GM23248 (cell line): ENCODE measurements around the gene TSPAN4. TPM values are rescaled to one million over a fixed set of nuclear protein-coding genes. Genes with fewer than 3 reads are reported as not detected.

Experiments
- DNase-seq: peaks from one replicate; pipeline ENCODE4 v3.0.0-alpha.2; 2015
- H2AFZ ChIP-seq: fragments of 200-600 bp; sonication (generic); 2 replicates; pipeline ENCODE4 v1.6.1; 2016; ENCODE audit warnings: antibody characterized with exemption
- H3F3A ChIP-seq: fragments of 200-600 bp; sonication (generic); 2 replicates; pipeline ENCODE4 v1.6.1; 2016; ENCODE audit warnings: mild to moderate bottlenecking, antibody characterized with exemption, mixed run types; ENCODE audit not compliant: insufficient read depth
- H3K27ac ChIP-seq: fragments of 200-600 bp; sonication (generic); 2 replicates; pipeline ENCODE4 v1.5.1; 2016; ENCODE audit warnings: mild to moderate bottlenecking
- H3K27me3 ChIP-seq: fragments of 200-600 bp; sonication (generic); replicated peaks from 2 replicates; pipeline ENCODE4 v1.6.1; 2016; ENCODE audit warnings: mild to moderate bottlenecking; ENCODE audit not compliant: insufficient read depth
- H3K36me3 ChIP-seq: fragments of 200-600 bp; sonication (generic); 2 replicates; pipeline ENCODE4 v1.6.1; 2016; ENCODE audit warnings: low read depth, mild to moderate bottlenecking
- H3K4me1 ChIP-seq: fragments of 200-600 bp; sonication (generic); 2 replicates; pipeline ENCODE4 v1.6.1; 2016; ENCODE audit warnings: mild to moderate bottlenecking; ENCODE audit not compliant: insufficient read depth
- H3K4me2 ChIP-seq: fragments of 200-600 bp; sonication (generic); one replicate; pipeline ENCODE4 v1.6.1; 2016; ENCODE audit warnings: mild to moderate bottlenecking; ENCODE audit not compliant: unreplicated experiment
- H3K4me3 ChIP-seq: fragments of 200-600 bp; sonication (generic); 2 replicates; pipeline ENCODE4 v1.5.1; 2016; ENCODE audit warnings: mild to moderate bottlenecking
- H3K79me2 ChIP-seq: fragments of 200-600 bp; sonication (generic); 2 replicates; pipeline ENCODE4 v1.6.1; 2016; ENCODE audit warnings: mild to moderate bottlenecking; ENCODE audit not compliant: insufficient read depth
- H3K9ac ChIP-seq: fragments of 200-600 bp; sonication (generic); 2 replicates; pipeline ENCODE4 v1.6.1; 2016; ENCODE audit warnings: mild to moderate bottlenecking
- H3K9me2 ChIP-seq: fragments of 200-600 bp; sonication (generic); 2 replicates; pipeline ENCODE4 v1.6.1; 2016; ENCODE audit warnings: mixed run types, mild to moderate bottlenecking, moderate library complexity; ENCODE audit not compliant: insufficient read depth
- H3K9me3 ChIP-seq: fragments of 200-600 bp; sonication (generic); one replicate; pipeline ENCODE4 v1.6.1; 2017; ENCODE audit warnings: low read depth
- H4K20me1 ChIP-seq: fragments of 200-600 bp; sonication (generic); 2 replicates; pipeline ENCODE4 v1.6.0; 2016; ENCODE audit not compliant: insufficient read depth
- EZH2 ChIP-seq: fragments of 200-600 bp; sonication (generic); IDR thresholded peaks from 2 replicates; pipeline ENCODE4 v1.6.1; 2018; ENCODE audit warnings: antibody characterized with exemption, mild to moderate bottlenecking; ENCODE audit not compliant: insufficient read depth, poor library complexity, severe bottlenecking
- EZH2phosphoT487 ChIP-seq: fragments of 200-600 bp; sonication (generic); IDR thresholded peaks from 2 replicates; pipeline ENCODE4 v1.6.1; 2018; ENCODE audit warnings: antibody characterized with exemption, moderate library complexity, mild to moderate bottlenecking, low read depth; ENCODE audit not compliant: insufficient read depth
- WGBS, 2 experiments: methylation state at CpG; one replicate each; pipeline ENCODE4 v1.1.6; 2015 to 2017; ENCODE audit warnings: low lambda C conversion rate in 2 of 2, low coverage in 1 of 2; ENCODE audit errors: missing lambda C conversion rate in 2 of 2; 5-methylcytosine and 5-hydroxymethylcytosine counted together
- in situ Hi-C: fragments of 300-500 bp; cut with MboI; formaldehyde crosslinking; loops from 2 replicates; pipeline ENCODE4 v1.15.0; 2020
- polyA plus RNA-seq: library from polyadenylated mRNA; unstranded; fragments of >200 nt; fragmentation: Nextera tagmentation; extraction: Ambion mirVana; gene quantifications from 2 replicates; pipeline ENCODE4 v1.2.1, GENCODE V29; 2016
- total RNA-seq: library from RNA; depleted of rRNA; stranded (reverse); fragments of >200 nt; shearing (Covaris generic); gene quantifications from 2 replicates; pipeline ENCODE4 v1.2.3, GENCODE V29; 2014

TSPAN4 gene
- total and polyA plus RNA-seq, 2 experiments from 2014 or later = 343 to 393 TPM

GRCh38 chr11:849104-849824, 6.6 kb downstream of the TSPAN4 start:
- H3K79me2 ChIP-seq = peaks cover 39% of the 10 kb centered on the region
- no peak overlapping the region for H3K27ac ChIP-seq
- no peak for DNase-seq
- H3K36me3 ChIP-seq = no peaks in the 10 kb centered on the region
- no peaks in the 10 kb centered on the region for H3K9me2 ChIP-seq
- no peak overlapping the region for H2AFZ ChIP-seq
- H3K4me3 ChIP-seq = no peak overlapping the region
- 33 to 41% methylated on average over 22 to 44 of the region's 71 CpGs for WGBS, 2 experiments
- no peaks in the 10 kb centered on the region for H3F3A ChIP-seq
- no peaks in the 10 kb centered on the region for H3K9me3 ChIP-seq
- no peak overlapping the region for H3K9ac ChIP-seq
- in situ Hi-C loops = no loop called here
- no peaks in the 10 kb centered on the region for H3K27me3 ChIP-seq
- TF ChIP-seq EZH2 = no peak
- no peak for TF ChIP-seq EZH2phosphoT487
- peaks cover 19% of the 10 kb centered on the region for H3K4me1 ChIP-seq
- no peaks in the 10 kb centered on the region for H4K20me1 ChIP-seq
- peak overlapping the region; percentile 34 for H3K4me2 ChIP-seq

- H3F3A ChIP-seq = no peaks in the 10 kb centered on the region
- H3K79me2 ChIP-seq = peaks cover 37% of the 10 kb centered on the region
- H3K4me2 ChIP-seq = no peak overlapping the region
- in situ Hi-C loops = no loop called here
- H3K27me3 ChIP-seq = no peaks in the 10 kb centered on the region
- no peaks in the 10 kb centered on the region for H3K36me3 ChIP-seq
- no peak overlapping the region for H3K9ac ChIP-seq
- H2AFZ ChIP-seq = no peak overlapping the region
- WGBS, 2 experiments = 70 to 96% methylated on average over 10 to 80 of the region's 97 CpGs
- H3K9me2 ChIP-seq = no peaks in the 10 kb centered on the region
- H3K4me3 ChIP-seq = no peak overlapping the region
- DNase-seq = no peak
- no peaks in the 10 kb centered on the region for H4K20me1 ChIP-seq
- H3K4me1 ChIP-seq = peaks cover 15% of the 10 kb centered on the region
- no peak for TF ChIP-seq EZH2
- TF ChIP-seq EZH2phosphoT487 = no peak
- no peak overlapping the region for H3K27ac ChIP-seq
- no peaks in the 10 kb centered on the region for H3K9me3 ChIP-seq
These were observed 7.5 kb downstream of the TSPAN4 start for GRCh38 chr11:849951-850774.

DNA sequence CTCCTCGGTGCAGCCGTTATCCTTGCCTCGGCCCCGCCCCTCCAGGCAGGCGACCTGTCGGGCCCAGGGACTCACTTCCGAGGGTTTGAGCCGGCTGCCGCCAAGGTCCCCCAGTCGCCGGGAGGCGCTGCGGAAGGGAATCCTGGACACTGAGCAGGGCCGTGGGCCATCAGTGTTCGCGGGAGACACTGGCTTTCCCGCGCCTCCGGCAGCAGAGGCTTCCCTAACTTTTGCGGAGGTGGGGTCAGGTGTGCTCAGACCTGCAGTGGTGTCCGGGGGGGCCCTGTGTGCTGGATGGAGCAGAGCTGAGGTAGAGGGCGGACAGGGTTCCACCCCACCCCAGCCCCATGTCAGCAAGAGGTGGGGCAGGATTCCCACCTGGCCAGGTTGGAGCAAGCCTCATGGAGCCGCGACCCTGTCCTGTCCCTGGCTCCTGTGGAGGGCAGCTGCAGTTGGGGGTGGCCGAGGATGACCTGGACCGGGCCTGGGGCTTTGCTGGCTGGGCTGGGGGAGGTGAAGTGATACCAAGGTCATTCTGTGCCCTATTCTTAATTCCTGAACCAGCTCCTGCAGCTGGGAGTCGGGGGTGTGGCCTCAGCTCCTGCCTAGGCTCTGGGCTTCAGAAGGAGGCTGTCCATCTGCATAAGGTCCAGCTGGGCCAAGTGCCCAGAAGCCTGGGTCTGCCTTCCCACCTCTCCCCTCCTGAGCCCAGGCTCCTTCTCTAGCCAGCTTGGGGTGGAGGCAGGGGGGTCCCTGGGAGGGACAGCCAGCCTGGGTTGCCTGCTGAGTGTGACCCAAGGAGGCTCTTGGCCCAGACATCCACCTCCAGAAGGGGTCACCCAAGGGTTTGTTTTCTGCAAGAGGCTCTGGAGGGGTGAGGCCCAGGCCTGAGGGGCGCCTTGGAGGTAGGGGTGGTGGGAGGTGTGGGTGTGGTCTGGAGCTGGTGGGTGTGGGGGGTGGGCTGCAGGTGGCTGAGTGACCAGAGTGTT, 8.4 kb downstream of the TSPAN4 start:
- TF ChIP-seq EZH2 (no peak), EZH2phosphoT487 (no peak)
- Histone ChIP-seq H3K4me3 (no peak overlapping the region), H3K27ac (no peak overlapping the region), H3K27me3 (no peaks in the 10 kb centered on the region), H3K4me1 (peaks cover 6% of the 10 kb centered on the region), H2AFZ (no peak overlapping the region), H4K20me1 (no peaks in the 10 kb centered on the region), H3F3A (no peaks in the 10 kb centered on the region), H3K9me2 (no peaks in the 10 kb centered on the region), H3K4me2 (no peak overlapping the region), H3K9ac (no peak overlapping the region), H3K36me3 (no peaks in the 10 kb centered on the region), H3K79me2 (peaks cover 38% of the 10 kb centered on the region), H3K9me3 (no peaks in the 10 kb centered on the region)
- WGBS, 2 experiments = 93 to 95% methylated on average over 24 to 28 of the region's 28 CpGs
- in situ Hi-C loops = no loop called here
- DNase-seq = peak; percentile 27

- DNase-seq = no peak
- no peak overlapping the region for H3K4me2 ChIP-seq
- TF ChIP-seq EZH2 (no peak), EZH2phosphoT487 (no peak)
- no peaks in the 10 kb centered on the region for H3K4me1 ChIP-seq
- H4K20me1 ChIP-seq = no peaks in the 10 kb centered on the region
- H3K27ac ChIP-seq = no peak overlapping the region
- no peaks in the 10 kb centered on the region for H3K36me3 ChIP-seq
- no peaks in the 10 kb centered on the region for H3K9me3 ChIP-seq
- H2AFZ ChIP-seq = no peak overlapping the region
- H3K9ac ChIP-seq = no peak overlapping the region
- H3K27me3 ChIP-seq = no peaks in the 10 kb centered on the region
- no peaks in the 10 kb centered on the region for H3K9me2 ChIP-seq
- in situ Hi-C loops = no loop called here
- peaks cover 29% of the 10 kb centered on the region for H3K79me2 ChIP-seq
- WGBS, 2 experiments = 58 to 82% methylated on average over 2 to 14 of the region's 15 CpGs
- no peaks in the 10 kb centered on the region for H3F3A ChIP-seq
- H3K4me3 ChIP-seq = no peak overlapping the region
These were observed 10.1 kb downstream of the TSPAN4 start for GRCh38 chr11:852762-853161.
